GM21723 (cell line): ENCODE data around the gene KCNT1.

ENCODE experiments used
- ATAC-seq: cut with Tn5 transposase; IDR thresholded peaks from one replicate; pipeline ENCODE4 v1.9.1; 2021; ENCODE audit warnings: mild to moderate bottlenecking, moderate library complexity; ENCODE audit not compliant: unreplicated experiment

The KCNT1 gene

DNA sequence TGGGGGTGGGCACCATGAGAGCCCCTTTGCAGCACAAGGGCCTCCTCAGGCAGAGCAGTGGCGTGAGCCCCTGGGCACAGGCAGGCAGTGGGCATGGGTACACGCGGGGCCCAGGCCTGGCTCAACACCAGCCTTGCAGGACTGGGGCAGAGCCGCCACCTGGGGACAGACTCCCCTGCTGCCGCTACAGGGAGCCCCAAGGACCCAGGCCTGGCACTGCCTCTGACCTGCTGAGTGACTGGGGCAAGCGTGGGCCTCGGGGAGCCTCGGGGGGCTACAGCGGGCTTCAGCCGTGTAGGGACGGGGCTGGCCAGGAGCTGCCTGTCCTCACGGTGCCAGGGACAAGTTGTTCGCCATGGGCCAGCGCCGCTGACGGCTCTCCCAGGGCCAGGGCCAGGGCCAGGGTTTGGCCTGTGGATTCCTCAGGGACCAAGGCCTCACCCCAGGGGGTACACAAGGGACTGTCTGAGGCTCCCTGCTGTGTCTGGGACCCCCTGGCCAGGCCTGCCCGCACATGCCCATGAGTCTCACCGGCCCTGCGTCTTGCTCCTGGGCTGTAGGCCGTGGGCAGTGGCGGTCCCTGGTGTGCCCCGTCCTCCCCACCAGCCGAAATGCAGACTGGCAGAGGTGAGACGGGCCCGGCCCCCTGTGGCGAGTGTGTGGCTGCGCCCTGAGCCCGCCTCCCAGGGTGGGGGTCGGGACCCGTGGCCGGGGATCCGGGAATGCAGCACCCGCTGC is 42.5 kb downstream of the KCNT1 start:
- no peak for ATAC-seq

- no peak for ATAC-seq
Observed at GRCh38 chr9:135745189-135745588, 43.2 kb downstream of the KCNT1 start.

GRCh38 chr9:135745686-135746324 is 43.8 kb downstream of the KCNT1 start:
- ATAC-seq = no peak

GRCh38 chr9:135746565-135746964 is 44.6 kb downstream of the KCNT1 start:
- ATAC-seq = no peak

DNA sequence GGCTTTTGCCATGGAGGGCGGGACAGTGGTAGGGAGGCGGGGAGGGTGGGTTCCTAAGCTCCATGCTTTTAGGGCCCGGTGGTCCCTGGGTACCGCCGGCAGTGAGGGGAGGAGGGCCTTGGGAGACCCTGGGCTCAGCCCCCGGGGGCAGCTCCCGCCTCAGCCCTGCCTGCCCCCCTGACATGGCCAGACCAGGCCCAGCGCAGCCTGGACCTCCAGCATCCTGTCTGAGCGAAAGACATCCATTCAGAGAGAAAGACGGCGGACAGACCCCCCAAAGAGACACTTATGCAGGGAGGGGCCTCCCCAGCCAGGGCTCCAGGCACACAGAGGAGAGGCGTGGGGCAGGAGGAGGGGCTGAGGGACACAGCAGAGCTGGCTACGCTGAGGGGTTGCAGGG is 45.3 kb downstream of the KCNT1 start:
- no peak for ATAC-seq

- ATAC-seq = no peak
Observed at GRCh38 chr9:135748676-135749075, 46.7 kb downstream of the KCNT1 start.

- no peak for ATAC-seq
Observed at GRCh38 chr9:135749171-135750045, 47.4 kb downstream of the KCNT1 start.

DNA sequence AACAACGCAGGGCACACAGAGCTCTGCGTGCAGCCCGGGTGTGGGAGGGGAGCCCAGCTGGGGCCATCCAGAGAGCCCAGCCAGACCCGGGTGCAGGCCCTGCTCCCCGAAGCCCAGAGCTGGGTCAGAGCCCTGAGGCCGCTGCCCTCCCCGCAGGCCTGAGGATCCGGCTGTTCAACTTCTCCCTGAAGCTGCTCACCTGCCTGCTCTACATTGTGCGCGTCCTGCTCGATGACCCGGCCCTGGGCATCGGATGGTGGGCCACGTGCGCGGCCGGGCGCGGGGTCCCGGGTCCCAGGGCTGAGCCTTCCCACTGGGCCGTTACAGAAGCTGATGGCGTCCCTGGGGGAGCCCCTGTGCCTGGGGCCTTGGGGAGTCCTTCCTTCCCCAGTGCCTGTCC is 48.8 kb downstream of the KCNT1 start:
- no peak for ATAC-seq

DNA sequence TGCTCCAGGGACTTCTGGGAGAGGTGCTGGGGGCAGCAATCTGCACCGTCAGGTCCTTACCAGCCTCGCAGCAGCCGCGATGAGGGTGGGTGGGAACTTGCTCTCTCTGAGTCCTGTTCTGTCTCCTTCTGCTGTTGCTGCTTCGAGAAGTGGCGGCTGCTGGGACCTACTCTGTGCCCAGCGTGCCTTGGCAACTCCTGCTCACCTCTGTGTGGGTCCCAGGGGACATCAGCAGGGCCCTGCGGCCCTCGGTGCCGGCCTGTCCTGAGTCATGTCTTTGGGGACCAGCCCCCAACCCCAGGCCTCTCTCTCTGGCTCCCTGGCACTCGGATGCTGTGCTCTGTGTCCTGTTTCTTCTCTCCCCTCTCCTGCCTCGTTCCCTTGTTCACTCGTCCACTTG is 49.5 kb downstream of the KCNT1 start:
- no peak for ATAC-seq

DNA sequence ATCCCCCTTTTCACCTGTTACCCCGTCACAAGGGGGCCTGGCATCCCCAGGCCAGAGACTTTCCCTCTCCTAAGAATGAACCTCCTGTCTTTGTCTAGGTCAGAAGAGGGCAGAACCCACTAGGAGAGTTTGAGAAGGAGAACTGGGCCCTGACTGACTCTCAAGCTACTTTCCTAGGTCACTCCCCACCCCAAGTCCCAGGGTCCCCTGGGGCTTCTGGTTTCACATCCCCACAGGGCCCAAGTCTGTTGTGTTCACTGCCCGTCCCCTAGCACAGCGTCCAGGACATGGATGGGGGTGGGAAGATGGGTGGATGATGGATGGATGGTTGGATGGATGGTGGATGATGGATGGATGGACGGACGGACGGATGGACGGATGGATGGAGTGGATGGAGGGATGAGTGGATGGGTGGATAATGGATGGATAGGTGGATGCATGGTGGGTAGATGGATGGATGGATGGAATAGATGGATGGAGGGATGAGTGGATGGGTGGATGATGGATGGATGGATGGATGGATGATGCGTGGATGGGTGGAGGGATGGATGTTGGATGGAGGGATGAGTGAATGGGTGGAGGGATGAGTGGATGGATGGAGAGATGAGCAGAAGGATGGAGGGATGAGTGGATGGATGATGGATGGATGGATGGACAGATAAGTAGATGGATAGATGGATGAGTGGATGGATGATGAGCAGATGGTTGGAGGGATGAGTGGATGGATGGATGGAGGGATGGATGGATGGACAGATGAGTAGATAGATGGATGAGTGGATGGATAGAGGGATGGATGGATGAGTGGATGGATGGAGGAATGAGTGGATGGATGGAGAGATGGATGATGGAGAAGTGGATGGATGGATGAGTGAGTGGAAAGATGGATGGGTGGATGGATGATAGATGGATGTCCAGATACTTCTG is 50.6 kb downstream of the KCNT1 start:
- no peak for ATAC-seq

- ATAC-seq = no peak
Observed at GRCh38 chr9:135753391-135754105, 51.6 kb downstream of the KCNT1 start.

DNA sequence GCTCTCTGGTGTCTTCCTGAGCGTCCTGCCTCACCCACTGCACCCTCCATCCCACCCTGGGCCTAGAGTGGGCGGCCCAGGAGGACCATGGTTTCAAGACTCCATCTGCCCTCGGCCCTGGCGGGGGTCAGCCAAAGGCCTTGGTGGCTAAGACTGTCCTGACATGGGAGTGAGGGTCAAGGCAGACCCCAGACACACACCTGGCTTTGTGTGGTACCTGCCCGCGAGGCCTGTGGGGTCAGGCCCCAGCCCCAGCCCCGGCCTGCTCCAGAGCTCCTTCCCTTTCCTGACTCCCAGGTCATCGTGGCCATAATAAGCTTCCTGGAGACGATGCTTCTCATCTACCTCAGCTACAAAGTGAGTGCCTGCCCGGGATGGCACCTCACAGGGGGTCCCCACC is 54.6 kb downstream of the KCNT1 start:
- no peak for ATAC-seq

GRCh38 chr9:135757356-135757755 is 55.4 kb downstream of the KCNT1 start:
- ATAC-seq = no peak

DNA sequence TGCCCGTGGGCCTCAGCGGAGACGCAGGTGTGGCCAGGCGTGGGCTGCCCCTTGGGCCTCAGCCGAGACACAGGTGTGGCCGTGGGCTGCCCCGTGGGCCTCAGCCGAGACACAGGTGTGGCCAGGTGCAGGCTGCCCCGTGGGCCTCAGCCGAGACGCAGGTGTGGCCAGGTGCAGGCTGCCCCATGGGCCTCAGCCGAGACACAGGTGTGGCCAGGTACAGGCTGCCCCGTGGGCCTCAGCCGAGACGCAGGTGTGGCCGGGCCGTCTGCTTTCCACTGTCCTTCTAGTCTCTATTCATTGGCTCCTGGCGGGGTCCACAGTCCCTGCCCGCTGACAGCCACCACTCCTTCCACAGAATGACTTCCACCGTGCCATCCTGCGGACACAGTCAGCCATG is 56.1 kb downstream of the KCNT1 start:
- no peak for ATAC-seq

DNA sequence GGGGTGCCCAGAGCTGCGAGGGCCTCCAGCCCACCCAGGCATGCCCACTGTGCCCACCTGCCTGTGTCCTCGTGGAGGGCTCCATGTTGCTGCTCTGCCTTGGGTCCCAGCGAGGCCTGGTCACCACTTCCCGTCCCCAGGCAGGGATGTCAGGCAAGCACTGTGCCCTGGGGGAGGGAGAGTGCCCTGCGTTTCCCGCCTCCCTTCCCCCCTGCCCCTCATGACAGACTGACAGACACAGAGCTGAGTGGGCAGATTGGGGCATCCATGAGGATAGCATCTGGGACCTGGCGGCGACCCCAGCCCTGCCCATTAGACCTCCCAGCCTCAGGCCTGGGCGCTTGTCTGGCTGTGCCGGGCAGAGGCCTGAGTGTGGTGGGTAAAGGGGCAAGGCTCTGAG is 56.9 kb downstream of the KCNT1 start:
- no peak for ATAC-seq

- ATAC-seq = no peak
Observed at GRCh38 chr9:135759676-135760300, 57.8 kb downstream of the KCNT1 start.

DNA sequence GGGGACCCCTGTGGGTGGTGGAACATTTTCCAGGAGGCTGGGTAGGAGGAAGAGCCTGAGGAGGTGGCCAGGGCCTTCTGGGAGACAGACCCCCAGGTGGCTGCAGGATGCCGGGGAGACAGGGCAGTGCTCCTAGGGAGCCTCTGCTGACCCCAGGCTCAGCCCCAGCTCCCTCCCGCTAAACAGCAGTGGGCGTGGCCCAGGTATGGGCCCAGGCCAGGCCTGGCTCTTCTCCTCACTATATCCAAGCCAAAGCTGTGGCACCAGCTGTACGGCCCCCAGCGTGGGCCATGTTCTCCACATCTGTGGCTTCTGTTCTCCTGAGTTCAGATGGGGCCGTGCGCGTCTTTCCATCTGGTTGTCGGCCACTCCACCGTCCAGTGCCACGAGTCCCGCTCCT is 58.5 kb downstream of the KCNT1 start:
- ATAC-seq = no peak

DNA sequence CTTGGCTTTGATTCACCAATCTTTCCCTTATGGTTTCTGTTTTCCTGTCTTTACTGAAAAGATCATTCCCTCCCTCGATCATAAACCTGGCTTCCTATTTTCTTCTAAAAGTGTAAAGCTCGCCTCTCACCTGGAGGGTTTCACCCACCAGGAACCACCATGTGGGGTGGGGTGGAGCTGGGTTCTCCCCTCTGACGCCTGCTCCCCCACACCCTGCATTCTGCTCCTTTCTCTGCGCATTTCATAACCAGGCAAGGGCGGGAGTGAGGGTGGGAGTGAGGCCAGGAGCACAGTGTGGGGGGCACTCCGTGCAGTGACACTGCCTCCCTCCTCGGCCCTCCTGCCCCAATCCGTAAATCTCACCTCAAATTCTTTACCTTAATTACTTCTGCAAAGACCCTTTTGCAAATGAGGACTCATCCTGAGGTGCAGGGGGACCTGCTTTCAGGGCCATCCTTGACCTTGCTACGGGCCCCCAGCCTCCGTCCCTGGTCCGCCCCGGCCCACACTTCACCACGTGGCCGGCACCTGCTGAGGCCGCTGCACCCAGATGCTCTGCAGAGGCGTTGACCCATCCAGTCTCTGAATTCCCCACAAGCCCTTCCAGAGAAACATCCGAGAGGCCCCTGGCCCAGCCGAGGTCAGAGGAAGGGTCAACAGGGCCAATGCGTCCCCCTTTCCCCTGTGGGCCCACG is 59.3 kb downstream of the KCNT1 start:
- ATAC-seq = no peak

DNA sequence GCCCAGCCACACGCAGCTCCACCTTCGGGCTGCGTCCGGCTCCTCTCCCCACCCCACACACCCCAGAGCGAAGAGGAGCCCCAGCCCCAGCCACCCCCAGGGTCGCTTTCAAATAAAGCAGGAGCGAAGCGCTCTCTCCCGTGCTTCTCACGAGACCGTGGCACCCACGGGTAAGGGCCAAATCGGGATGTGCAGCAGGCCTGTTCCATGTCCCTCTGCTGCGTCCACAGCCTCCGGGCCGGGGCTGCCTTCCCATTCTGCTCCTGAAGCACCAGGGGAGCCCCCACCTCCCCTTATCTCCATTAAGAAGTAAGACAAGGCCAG is 59.8 kb downstream of the KCNT1 start:
- no peak for ATAC-seq
